Kidney epithelial cell (primary cell): Measurements from ENCODE around the gene SS18L1. TPM values are rescaled to one million over a fixed set of nuclear protein-coding genes. Genes with fewer than 3 reads are reported as not detected.

ENCODE experiments used
- DNase-seq: peaks from one replicate; pipeline ENCODE4 v3.0.0-alpha.2; 2010; ENCODE audit warnings: low read depth
- H3K27me3 ChIP-seq: 2 replicates; pipeline ENCODE4 v1.6.0; 2011; ENCODE audit warnings: low read length; ENCODE audit not compliant: control insufficient read depth, insufficient read depth
- H3K36me3 ChIP-seq: 2 replicates; pipeline ENCODE4 v1.5.1; 2011; ENCODE audit warnings: low read length; ENCODE audit not compliant: control insufficient read depth, insufficient read depth
- H3K4me3 ChIP-seq: 2 replicates; pipeline ENCODE4 v1.5.1; 2011; ENCODE audit warnings: low read depth, mild to moderate bottlenecking, control low read depth, low read length
- CTCF ChIP-seq: IDR thresholded peaks from 2 replicates; pipeline ENCODE4 v1.5.1; 2011; ENCODE audit warnings: mild to moderate bottlenecking, moderate library complexity, low read length, control low read depth, inconsistent platforms; ENCODE audit not compliant: insufficient read depth, poor library complexity, severe bottlenecking
- total RNA-seq: library from RNA; depleted of rRNA; stranded (reverse); fragments of >200 nt; gene quantifications from 2 replicates; pipeline ENCODE4 v1.2.3, GENCODE V29; 2015

SS18L1 gene
- total RNA-seq, 1 donor from 2014 or later: 15.9 TPM

- TF ChIP-seq CTCF: no peak
- no peak overlapping the region for H3K4me3 ChIP-seq
- H3K36me3 ChIP-seq: no peaks in the 10 kb centered on the region
- no peak for DNase-seq
- no peaks in the 10 kb centered on the region for H3K27me3 ChIP-seq
Observed at GRCh38 chr20:62174021-62174804, 30.6 kb downstream of the SS18L1 start.

GRCh38 chr20:62174870-62175624 lies 31.5 kb downstream of the SS18L1 start:
- H3K36me3 ChIP-seq: no peaks in the 10 kb centered on the region
- H3K27me3 ChIP-seq: no peaks in the 10 kb centered on the region
- DNase-seq: no peak
- no peak for TF ChIP-seq CTCF
- no peak overlapping the region for H3K4me3 ChIP-seq

GRCh38 chr20:62175711-62176110 lies 32.1 kb downstream of the SS18L1 start:
- no peak for TF ChIP-seq CTCF
- no peak for DNase-seq
- H3K36me3 ChIP-seq: no peaks in the 10 kb centered on the region
- no peaks in the 10 kb centered on the region for H3K27me3 ChIP-seq
- no peak overlapping the region for H3K4me3 ChIP-seq

GRCh38 chr20:62176866-62177265 lies 33.3 kb downstream of the SS18L1 start:
- Histone ChIP-seq H3K4me3 (no peak overlapping the region), H3K36me3 (no peaks in the 10 kb centered on the region), H3K27me3 (no peaks in the 10 kb centered on the region)
- TF ChIP-seq CTCF: no peak
- DNase-seq: no peak

GRCh38 chr20:62177307-62177706 lies 33.7 kb downstream of the SS18L1 start:
- TF ChIP-seq CTCF: no peak
- no peak overlapping the region for H3K4me3 ChIP-seq
- no peaks in the 10 kb centered on the region for H3K27me3 ChIP-seq
- no peaks in the 10 kb centered on the region for H3K36me3 ChIP-seq
- DNase-seq: no peak
